RWPE1 (cell line): ENCODE results near the gene COL9A3.

Experiments used
- CTCF ChIA-PET: fragments of 350-600 bp; sonication (Branson Sonifier 250); formaldehyde crosslinking; extraction: SDS; loops from one replicate; lab custom pipeline; 2021; lab: Yijun Ruan, JAX
- POLR2A ChIA-PET: fragments of 400-600 bp; formaldehyde crosslinking; extraction: SDS; loops from one replicate; lab custom pipeline; 2020; ENCODE audit warnings: antibody characterized with exemption; ENCODE audit not compliant: low non-redundant PET; lab: Yijun Ruan, JAX
- DNase-seq: peaks from one replicate; pipeline ENCODE4 v3.0.0; 2012; ENCODE audit warnings: low spot score
- H3K27ac ChIP-seq: fragments of 450-650 bp; 2 replicates; pipeline ENCODE4 v1.5.1; 2017
- CTCF ChIP-seq: fragments of 450-650 bp; conservative IDR thresholded peaks from 2 replicates; pipeline ENCODE4 v1.5.1; 2017; ENCODE audit warnings: low read depth, mild to moderate bottlenecking

COL9A3 gene

GRCh38 chr20:62876501-62876901 lies 59.7 kb downstream of the COL9A3 start:
- TF ChIP-seq CTCF, result no peak
- POLR2A ChIA-PET, result interaction anchor here (0.5 to 1.3 kb wide), 2 partner anchors 61 to 350 kb away, joined by 3 to 4 read pairs; partner anchors contain the start of gene GID8
- CTCF ChIA-PET, result interaction anchor here (1.4 to 2.3 kb wide), 5 partner anchors 9 to 68 kb away, joined by 3 to 14 read pairs (median 5); no protein-coding TSS in a partner anchor
- peak overlapping the region; percentile 80 for H3K27ac ChIP-seq
- DNase-seq, result no peak

GRCh38 chr20:62876902-62877816 lies 60.3 kb downstream of the COL9A3 start:
- H3K27ac ChIP-seq, result peak overlapping the region; percentile 80
- DNase-seq, result no peak
- ChIA-PET POLR2A (interaction anchor here (0.5 kb wide), 2 partner anchors 349 to 704 kb away, joined by 3 read pairs; no protein-coding TSS in a partner anchor), CTCF (interaction anchor here (0.7 to 2.3 kb wide), 4 partner anchors 10 to 170 kb away, joined by 3 to 14 read pairs (median 9); no protein-coding TSS in a partner anchor)
- no peak for TF ChIP-seq CTCF

GRCh38 chr20:62878244-62879038 lies 61.6 kb downstream of the COL9A3 start:
- no peak for DNase-seq
- ChIA-PET POLR2A (no interaction called here), CTCF (interaction anchor here (2.2 kb wide), 1 partner anchor 22 kb away, joined by 9 read pairs; no protein-coding TSS in a partner anchor)
- H3K27ac ChIP-seq, result no peak overlapping the region
- TF ChIP-seq CTCF, result no peak

- no peak for TF ChIP-seq CTCF
- no peak overlapping the region for H3K27ac ChIP-seq
- DNase-seq, result no peak
- ChIA-PET CTCF (interaction anchor here (2.2 kb wide), 1 partner anchor 21 kb away, joined by 9 read pairs; no protein-coding TSS in a partner anchor), POLR2A (no interaction called here)
Measured at GRCh38 chr20:62879275-62880146, 62.7 kb downstream of the COL9A3 start.

GRCh38 chr20:62880147-62880934 lies 63.5 kb downstream of the COL9A3 start:
- ChIA-PET CTCF (no interaction called here), POLR2A (no interaction called here)
- H3K27ac ChIP-seq, result no peak overlapping the region
- no peak for DNase-seq
- TF ChIP-seq CTCF, result no peak
